DND-41 (cell line): Measurements from ENCODE around the gene DIAPH3.

ENCODE experiments used
- ATAC-seq: fragments of 200-7000 bp; cut with Tn5 transposase; 3 replicates; pipeline ENCODE4 v1.9.1; 2021; ENCODE audit warnings: low read depth; ENCODE audit not compliant: insufficient read depth
- DNase-seq: peaks from one replicate; pipeline ENCODE4 v3.0.0-alpha.2; 2020
- H2AFZ ChIP-seq: 2 replicates; pipeline ENCODE4 v1.6.0; 2012; ENCODE audit warnings: low read depth, low read length
- H3K27ac ChIP-seq: 2 replicates; pipeline ENCODE4 v1.5.1; 2012; ENCODE audit warnings: low read length, inconsistent platforms
- H3K27me3 ChIP-seq: fragments of 200-600 bp; sonication (generic); 2 replicates; pipeline ENCODE4 v1.6.0; 2012; ENCODE audit warnings: low read length, mild to moderate bottlenecking, inconsistent platforms; ENCODE audit not compliant: insufficient read depth, poor library complexity
- H3K36me3 ChIP-seq: 2 replicates; pipeline ENCODE4 v1.5.1; 2012; ENCODE audit warnings: low read length, inconsistent platforms; ENCODE audit not compliant: insufficient read depth
- H3K4me1 ChIP-seq: 2 replicates; pipeline ENCODE4 v1.5.1; 2012; ENCODE audit warnings: mild to moderate bottlenecking, low read length; ENCODE audit not compliant: insufficient read depth
- H3K4me2 ChIP-seq: 2 replicates; pipeline ENCODE4 v1.6.0; 2012; ENCODE audit warnings: mild to moderate bottlenecking, moderate library complexity, low read length, inconsistent platforms; ENCODE audit not compliant: insufficient read depth
- H3K4me3 ChIP-seq, 2 experiments: fragments of 200-600 bp in 1 of 2; shearing (Covaris generic) in 1 of 2; 2 replicates each; pipeline ENCODE4 v1.5.1; 2012 to 2016; ENCODE audit warnings: inconsistent platforms in 2 of 2, low read length in 2 of 2, mild to moderate bottlenecking in 2 of 2, low read depth in 1 of 2, moderate library complexity in 1 of 2
- H3K79me2 ChIP-seq: 2 replicates; pipeline ENCODE4 v1.6.0; 2012; ENCODE audit warnings: low read length, inconsistent platforms; ENCODE audit not compliant: insufficient read depth
- H3K9ac ChIP-seq: 2 replicates; pipeline ENCODE4 v1.6.0; 2012; ENCODE audit warnings: low read depth, mild to moderate bottlenecking, inconsistent platforms, low read length, moderate library complexity
- H3K9me3 ChIP-seq: 2 replicates; pipeline ENCODE4 v1.5.1; 2012; ENCODE audit warnings: low read length, moderate library complexity, mild to moderate bottlenecking, inconsistent platforms; ENCODE audit not compliant: insufficient read depth, severe bottlenecking
- H4K20me1 ChIP-seq: 2 replicates; pipeline ENCODE4 v1.6.0; 2012; ENCODE audit warnings: low read length; ENCODE audit not compliant: insufficient read depth
- EZH2 ChIP-seq: IDR thresholded peaks from 3 replicates; pipeline ENCODE4 v1.6.1; 2012; ENCODE audit warnings: borderline replicate concordance, low read depth, mild to moderate bottlenecking, moderate library complexity, low read length, inconsistent platforms; ENCODE audit not compliant: severe bottlenecking
- TF ChIP-seq, protein P1 (sequence below): IDR thresholded peaks from 2 replicates; pipeline ENCODE4 v1.5.1; 2012; ENCODE audit warnings: borderline replicate concordance, low read length, moderate library complexity, mild to moderate bottlenecking; ENCODE audit not compliant: poor library complexity, severe bottlenecking; ENCODE audit errors: extremely low read depth

DIAPH3 gene

DNA sequence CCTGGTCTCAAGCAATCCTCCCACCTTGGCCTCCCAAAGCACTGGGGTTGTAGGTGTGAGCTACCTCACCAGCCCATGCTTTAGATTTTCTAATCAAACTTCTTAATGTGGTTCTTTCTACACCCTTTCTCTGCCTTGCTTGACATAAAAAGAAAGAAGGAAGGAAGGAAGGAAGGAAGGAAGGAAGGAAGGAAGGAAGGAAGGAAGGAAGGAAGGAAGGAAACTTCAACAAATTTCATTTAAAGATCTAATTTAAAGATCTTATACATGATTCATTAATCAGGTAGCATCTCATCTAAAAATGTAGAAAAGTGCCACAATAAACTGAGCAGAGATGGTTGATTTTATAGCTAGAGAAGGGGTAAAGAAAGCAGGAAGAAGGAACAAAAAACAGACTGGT lies 215.0 kb downstream of the DIAPH3 start:
- no peaks in the 10 kb centered on the region for H3K27me3 ChIP-seq
- DNase-seq: no peak
- no peak overlapping the region for H3K4me2 ChIP-seq
- no peak for ATAC-seq
- no peak overlapping the region for H3K9ac ChIP-seq
- no peaks in the 10 kb centered on the region for H3K4me1 ChIP-seq
- no peak for TF ChIP-seq EZH2
- TF ChIP-seq, protein P1, sequence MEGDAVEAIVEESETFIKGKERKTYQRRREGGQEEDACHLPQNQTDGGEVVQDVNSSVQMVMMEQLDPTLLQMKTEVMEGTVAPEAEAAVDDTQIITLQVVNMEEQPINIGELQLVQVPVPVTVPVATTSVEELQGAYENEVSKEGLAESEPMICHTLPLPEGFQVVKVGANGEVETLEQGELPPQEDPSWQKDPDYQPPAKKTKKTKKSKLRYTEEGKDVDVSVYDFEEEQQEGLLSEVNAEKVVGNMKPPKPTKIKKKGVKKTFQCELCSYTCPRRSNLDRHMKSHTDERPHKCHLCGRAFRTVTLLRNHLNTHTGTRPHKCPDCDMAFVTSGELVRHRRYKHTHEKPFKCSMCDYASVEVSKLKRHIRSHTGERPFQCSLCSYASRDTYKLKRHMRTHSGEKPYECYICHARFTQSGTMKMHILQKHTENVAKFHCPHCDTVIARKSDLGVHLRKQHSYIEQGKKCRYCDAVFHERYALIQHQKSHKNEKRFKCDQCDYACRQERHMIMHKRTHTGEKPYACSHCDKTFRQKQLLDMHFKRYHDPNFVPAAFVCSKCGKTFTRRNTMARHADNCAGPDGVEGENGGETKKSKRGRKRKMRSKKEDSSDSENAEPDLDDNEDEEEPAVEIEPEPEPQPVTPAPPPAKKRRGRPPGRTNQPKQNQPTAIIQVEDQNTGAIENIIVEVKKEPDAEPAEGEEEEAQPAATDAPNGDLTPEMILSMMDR: no peak
- 0 out of 2 replicates have a peak, but pooled peaks cover 9% of the 10 kb centered on the region for H3K36me3 ChIP-seq
- H3K79me2 ChIP-seq: no peaks in the 10 kb centered on the region
- no peak overlapping the region for H2AFZ ChIP-seq
- no peak overlapping the region for H3K27ac ChIP-seq
- no peaks in the 10 kb centered on the region for H3K9me3 ChIP-seq
- H4K20me1 ChIP-seq: no peaks in the 10 kb centered on the region
- no peak overlapping the region for H3K4me3 ChIP-seq

- Histone ChIP-seq H3K27me3 (no peaks in the 10 kb centered on the region), H3K4me2 (no peak overlapping the region), H2AFZ (no peak overlapping the region), H3K79me2 (no peaks in the 10 kb centered on the region), H3K36me3 (0 out of 2 replicates have a peak, but pooled peaks cover 9% of the 10 kb centered on the region), H4K20me1 (no peaks in the 10 kb centered on the region), H3K4me1 (no peaks in the 10 kb centered on the region), H3K4me3 (no peak overlapping the region), H3K27ac (no peak overlapping the region), H3K9me3 (no peaks in the 10 kb centered on the region), H3K9ac (no peak overlapping the region)
- DNase-seq: no peak
- ATAC-seq: no peak
- no peak for TF ChIP-seq EZH2
- TF ChIP-seq, protein P1: no peak
Measured at GRCh38 chr13:59946944-59947343, 216.8 kb downstream of the DIAPH3 start.

GRCh38 chr13:59931621-59932020 lies 232.1 kb downstream of the DIAPH3 start:
- H3K9me3 ChIP-seq: peaks cover 7% of the 10 kb centered on the region
- H3K36me3 ChIP-seq: peaks cover 14% of the 10 kb centered on the region
- no peak overlapping the region for H2AFZ ChIP-seq
- ATAC-seq: no peak
- H3K9ac ChIP-seq: no peak overlapping the region
- no peak overlapping the region for H3K4me3 ChIP-seq
- no peak overlapping the region for H3K27ac ChIP-seq
- H4K20me1 ChIP-seq: no peaks in the 10 kb centered on the region
- no peaks in the 10 kb centered on the region for H3K79me2 ChIP-seq
- H3K4me2 ChIP-seq: no peak overlapping the region
- no peak for DNase-seq
- no peaks in the 10 kb centered on the region for H3K27me3 ChIP-seq
- TF ChIP-seq EZH2: no peak
- TF ChIP-seq, protein P1: no peak
- no peaks in the 10 kb centered on the region for H3K4me1 ChIP-seq

DNA sequence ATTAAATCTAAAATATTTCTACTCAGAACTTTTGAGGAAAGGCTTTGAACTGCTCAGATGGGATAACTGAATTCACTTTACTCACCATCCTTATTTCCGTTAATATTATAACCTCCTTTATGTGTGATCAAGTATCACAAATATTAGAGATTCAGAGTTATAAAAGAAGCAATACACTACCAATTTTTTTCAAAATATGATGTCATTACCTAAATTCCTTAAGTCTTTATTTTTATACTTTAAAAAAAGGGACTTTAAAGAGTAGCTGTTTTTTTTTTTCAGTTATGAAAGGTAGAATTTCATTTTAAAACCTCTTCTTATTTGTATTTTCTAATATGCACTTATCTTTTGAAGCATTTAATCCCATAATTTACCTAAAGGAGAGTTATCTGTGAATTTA lies 239.5 kb downstream of the DIAPH3 start:
- no peaks in the 10 kb centered on the region for H4K20me1 ChIP-seq
- no peak overlapping the region for H3K9ac ChIP-seq
- no peak overlapping the region for H3K4me2 ChIP-seq
- peaks cover 19% of the 10 kb centered on the region for H3K36me3 ChIP-seq
- H2AFZ ChIP-seq: no peak overlapping the region
- H3K4me3 ChIP-seq: no peak overlapping the region
- TF ChIP-seq EZH2: no peak
- TF ChIP-seq, protein P1: no peak
- no peak overlapping the region for H3K27ac ChIP-seq
- ATAC-seq (no peak), DNase-seq (no peak)
- no peaks in the 10 kb centered on the region for H3K27me3 ChIP-seq
- H3K79me2 ChIP-seq: no peaks in the 10 kb centered on the region
- H3K9me3 ChIP-seq: peaks cover 7% of the 10 kb centered on the region
- no peaks in the 10 kb centered on the region for H3K4me1 ChIP-seq
